NT2/D1 (cell line): ENCODE measurements around the gene BLID.

Experiments
- SUZ12 ChIP-seq: IDR thresholded peaks from 2 replicates; pipeline ENCODE4 v1.6.1; 2011; ENCODE audit not compliant: insufficient read length, insufficient read depth; ENCODE audit errors: extremely low read depth
- YY1 ChIP-seq: IDR thresholded peaks from 2 replicates; pipeline ENCODE4 v1.6.1; 2011; ENCODE audit not compliant: insufficient read length, insufficient read depth
- ZNF274 ChIP-seq: IDR thresholded peaks from 2 replicates; pipeline ENCODE4 v1.6.1; 2011; ENCODE audit warnings: mild to moderate bottlenecking, low read depth, low read length

DNA sequence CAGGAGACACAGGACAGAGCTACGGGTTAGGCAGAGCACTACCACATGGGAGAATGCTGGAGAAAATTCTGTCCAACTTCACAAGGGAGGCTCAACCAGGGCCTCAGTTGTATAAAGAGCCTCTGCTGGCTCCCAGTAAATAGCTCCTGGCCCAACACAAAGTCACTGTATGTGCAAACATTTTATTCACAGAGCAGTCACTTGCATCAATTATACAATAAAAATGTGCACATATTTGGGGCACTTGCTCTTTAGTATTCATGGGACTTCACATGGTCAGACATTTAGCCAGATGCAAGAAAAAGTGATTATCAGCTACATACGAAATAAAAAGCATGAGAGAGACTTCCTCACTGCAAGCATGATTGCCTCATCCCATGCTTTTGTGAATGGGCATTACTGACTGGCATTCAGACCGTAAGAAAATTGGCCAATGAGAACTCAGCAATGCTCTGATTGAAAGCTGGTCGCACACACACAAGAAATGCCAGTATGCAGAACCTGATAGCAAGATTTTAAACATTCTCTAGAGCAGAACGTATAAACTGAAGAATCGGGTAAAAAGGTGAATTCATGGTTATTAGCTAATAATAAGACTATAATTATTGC lies 39.4 kb downstream of the BLID start:
- no peak for TF ChIP-seq YY1
- no peak for TF ChIP-seq SUZ12
- no peak for TF ChIP-seq ZNF274
